Activated effector memory CD4-positive, alpha-beta T cell treated with Interleukin-2 at 50 U/mL for 16 hours (primary cell): ENCODE data around the gene TPST2.

Experiments
- DNase-seq: peaks from one replicate; pipeline ENCODE4 v3.0.0-alpha.2; 2020

TPST2 gene

DNA sequence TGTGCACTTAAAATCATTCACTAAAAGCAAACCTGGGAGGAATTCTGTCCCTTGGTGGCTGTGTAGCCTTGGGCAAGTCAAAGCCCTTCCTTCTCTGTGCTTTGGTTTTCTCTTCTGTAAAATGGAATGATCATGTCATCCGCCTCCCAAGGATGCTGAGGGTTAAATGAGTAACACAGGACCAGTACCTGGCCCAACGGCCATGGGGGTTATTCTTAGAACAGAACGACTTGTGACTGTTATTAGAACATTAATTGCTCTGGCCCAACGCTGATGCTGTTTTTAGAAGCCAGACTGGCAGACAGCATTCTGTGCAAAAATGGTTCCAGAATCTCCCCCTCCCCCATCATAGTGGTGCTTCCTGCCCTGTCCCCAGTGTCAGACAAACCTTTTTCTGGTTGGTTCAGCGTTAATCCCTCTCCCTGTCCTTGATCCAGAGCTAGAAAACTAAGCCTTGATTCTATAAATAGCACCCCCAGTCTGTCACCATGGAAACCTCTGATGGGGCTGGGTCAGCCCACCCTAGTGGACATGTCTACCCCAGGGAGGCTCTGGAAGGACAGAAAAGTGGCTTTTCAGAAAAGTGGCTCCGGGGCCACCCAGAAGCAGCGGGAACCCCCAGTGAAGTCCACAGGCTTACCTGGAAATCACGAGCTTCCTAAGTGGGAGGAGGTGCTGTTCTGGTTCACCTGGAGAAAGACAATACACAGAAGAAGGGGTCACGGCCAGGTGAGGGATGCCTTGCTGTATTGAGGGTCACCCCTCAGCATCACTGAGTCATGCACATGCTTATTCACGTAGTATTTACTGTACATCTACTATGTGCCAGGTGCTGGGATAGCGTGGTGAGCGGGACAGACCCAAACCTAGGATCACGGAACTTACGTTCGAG, 62.1 kb downstream of the TPST2 start:
- no peak for DNase-seq

DNA sequence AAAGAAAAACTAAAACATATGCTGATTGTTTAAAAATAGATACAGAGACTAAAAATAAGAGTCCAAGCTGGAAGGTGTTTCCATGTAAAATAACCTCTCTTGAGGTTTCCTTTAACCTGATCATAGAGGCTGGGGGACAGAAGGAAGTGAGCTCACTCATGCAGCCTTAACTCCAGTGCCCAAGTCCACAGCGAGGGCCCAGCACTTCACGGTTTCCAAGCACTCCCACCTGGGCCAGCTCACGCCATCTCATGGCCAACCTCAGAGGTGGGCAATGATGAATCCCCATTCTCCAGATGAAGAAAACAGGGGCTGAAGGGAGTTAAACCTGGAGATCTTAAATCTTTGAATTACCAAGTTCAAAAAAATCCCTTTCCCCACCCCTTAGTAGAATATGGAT, 62.8 kb downstream of the TPST2 start:
- no peak for DNase-seq

DNA sequence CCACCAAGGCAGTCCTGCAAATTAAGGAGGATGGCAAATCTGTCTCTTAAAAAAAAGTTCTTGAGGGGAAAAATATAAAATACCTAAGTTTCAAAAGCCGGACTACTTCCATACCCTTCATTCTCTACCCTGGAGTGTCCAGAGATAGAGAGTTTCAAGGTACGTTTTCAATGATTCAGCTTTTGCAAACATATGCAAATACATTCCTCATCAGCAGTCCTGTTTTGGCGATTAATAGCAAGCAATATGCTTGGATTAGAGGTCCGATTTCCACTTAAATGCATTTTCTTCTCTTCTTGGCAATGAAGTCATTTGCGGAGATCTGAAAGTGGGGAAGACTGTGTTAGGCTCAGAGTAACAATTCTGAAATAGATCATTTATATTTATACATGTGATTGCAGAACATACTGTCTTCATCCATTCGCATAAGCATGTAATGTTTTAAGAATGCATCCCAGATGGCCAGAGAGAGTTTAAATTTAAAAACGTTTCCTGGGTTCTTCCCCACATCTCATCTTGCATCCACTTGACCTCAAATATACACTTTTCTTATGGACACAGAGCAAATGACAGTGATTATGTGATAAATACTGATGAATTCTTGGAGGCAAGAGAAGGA, 63.9 kb downstream of the TPST2 start:
- no peak for DNase-seq

DNA sequence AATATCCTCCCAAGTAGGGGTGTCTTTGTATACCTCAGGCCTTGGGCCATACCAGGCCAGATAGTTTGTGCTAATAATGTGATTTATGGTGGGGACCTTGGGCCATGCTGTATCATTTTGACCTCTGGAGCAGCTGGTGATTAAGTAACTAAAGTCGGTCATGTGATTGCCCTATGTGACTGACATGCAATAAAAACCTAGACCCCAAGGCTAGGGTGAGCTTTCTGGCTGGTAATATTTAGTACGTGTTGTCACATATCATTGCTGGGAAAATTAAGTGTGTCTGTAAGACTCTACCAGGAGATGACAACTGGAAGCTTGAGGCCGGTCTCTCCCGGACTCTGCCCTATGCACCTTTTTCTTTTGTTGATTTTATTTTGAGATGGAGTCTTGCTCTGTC, 65.1 kb downstream of the TPST2 start:
- no peak for DNase-seq

DNA sequence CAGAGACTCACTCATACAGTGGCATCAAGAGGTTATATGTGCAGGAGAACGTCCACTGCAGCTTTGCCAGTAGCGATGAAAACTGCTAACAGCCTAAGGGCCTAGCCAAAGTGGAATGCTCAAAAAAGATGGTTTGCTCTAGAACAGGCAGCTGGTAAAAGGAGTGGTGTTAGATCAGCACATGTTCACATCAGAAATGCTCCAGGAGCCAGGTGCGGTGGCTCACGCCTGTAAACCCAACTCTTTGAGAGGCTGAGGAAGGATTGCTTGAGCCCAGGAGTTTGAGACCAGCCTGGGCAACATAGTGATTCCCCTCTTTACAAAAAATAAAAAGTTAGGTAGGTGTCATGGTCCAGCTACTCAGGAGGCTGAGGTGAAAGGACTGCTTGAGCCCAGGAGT, 67.3 kb downstream of the TPST2 start:
- DNase-seq, result no peak

DNA sequence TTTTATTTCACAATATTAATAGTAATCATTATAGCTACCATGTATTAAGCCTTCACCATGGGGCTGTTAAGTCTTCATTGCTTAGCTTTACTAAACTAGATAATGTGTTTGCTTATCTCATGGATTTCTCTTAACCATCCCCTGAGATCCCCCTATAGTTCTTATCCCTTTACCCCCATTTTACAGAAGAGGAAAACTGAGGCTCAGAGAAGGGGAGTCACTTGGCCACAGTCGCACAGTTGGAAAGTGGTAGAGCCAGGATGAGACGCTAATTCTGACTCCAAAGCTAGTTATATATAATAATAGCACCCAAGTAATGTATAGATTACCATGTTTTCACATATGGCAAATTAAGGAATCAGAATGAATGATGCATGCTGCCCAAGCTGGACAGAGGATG, 67.9 kb downstream of the TPST2 start:
- no peak for DNase-seq

DNA sequence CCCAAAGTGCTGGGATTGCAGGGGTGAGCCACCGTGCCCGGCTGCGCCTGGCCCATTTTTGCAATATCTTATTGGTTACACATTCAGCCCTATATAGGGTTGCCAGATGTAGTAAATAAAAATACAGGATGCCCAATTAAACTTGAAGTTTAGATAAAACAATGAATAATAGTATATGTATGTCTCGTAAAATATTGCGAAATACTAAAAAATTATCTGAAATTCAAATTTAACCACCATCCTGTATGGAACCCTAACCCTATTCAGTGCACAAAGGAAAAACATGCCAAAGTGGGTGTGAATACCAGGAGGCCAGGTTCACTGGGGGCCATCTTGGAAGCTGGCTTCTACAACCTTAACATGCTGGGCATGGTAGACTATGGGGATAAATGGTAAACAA, 72.5 kb downstream of the TPST2 start:
- no peak for DNase-seq

DNA sequence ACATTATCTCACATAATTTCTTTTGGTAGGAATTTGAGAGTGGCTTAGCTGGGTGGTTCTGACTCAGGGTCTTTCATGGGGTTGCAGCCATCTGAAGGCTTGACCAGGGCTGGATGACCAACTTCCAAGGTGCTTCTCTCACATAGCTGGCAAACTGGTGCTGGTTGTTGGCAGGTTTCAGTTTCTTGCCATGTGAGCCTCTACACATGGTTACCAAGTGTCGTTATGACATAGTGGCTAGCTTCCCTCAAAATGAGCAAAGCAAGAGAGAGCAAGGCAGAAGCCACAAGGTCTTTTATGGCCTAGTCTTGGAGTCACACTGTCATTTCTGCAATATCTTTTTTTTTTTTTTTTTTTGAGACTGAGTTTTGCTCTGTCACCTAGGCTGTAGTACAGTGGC, 73.4 kb downstream of the TPST2 start:
- DNase-seq, result no peak

DNA sequence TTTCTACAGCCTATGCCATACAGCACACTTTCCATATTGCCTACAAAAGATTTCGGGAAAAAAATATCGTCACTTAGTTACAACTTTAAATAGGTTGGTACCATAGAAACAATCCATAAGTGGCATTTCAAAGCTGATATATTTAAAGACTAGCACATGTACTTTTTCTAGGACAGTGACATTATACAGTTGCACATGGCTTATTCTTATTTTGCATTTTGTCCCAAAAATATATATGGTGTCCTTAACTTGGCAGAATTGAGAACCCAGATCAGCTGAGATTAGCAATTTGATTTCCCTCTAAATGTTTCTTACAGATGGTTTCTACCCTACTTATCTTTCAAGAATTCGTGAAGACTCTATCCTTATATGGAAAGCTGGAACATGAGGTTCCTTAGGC, 74.0 kb downstream of the TPST2 start:
- no peak for DNase-seq

DNA sequence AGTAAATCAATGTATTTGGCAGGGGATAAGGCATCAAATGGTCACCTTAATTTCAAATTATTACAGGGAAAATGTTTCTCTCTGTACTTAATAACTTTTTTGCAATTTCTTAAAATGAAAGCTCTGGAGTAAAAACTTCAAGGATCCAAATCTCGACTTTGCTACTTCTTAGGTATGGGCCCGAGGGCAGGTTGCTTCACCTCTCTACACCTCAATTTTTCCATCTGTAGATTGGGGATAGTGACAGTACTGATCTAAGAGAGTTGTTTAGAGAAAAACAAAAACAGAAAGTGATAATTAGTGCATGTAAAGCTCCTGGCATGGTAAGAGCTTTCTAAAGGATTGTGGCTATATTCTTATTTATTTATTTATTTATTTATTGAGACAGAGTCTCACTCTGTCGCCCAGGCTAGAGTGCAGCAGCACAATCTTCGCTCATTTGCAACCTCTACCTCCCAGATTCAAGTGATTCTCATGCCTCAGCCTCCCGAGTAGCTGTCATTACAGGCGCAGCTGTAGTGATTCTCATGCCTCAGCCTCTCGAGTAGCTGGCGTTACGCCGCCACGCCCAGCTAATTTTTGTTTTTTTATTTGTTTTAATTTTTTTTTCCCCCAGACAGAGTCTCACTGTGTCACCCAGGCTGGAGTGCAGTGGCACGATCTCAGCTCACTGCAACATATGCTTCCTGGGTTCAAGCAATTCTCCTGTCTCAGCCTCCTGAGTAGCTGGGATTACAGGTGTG, 75.3 kb downstream of the TPST2 start:
- no peak for DNase-seq

DNA sequence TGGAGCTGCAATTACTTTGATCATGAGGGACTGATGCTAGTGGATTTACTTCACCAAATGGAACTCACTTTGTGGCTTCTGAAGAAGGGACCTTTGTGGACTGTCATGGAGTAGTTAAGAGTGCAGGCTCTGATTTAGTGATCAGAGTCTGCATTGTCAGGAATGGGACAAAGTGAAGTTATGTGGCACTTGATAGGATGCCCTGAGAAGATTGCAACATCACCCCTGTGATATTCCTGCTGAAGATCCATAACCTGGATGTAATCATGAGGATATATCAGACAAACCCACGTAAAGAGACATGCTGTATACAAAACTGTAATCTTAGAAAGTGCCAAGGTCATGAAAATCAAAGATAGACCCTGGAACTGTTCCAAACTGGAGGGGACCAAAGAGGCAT, 76.1 kb downstream of the TPST2 start:
- DNase-seq, result no peak

DNA sequence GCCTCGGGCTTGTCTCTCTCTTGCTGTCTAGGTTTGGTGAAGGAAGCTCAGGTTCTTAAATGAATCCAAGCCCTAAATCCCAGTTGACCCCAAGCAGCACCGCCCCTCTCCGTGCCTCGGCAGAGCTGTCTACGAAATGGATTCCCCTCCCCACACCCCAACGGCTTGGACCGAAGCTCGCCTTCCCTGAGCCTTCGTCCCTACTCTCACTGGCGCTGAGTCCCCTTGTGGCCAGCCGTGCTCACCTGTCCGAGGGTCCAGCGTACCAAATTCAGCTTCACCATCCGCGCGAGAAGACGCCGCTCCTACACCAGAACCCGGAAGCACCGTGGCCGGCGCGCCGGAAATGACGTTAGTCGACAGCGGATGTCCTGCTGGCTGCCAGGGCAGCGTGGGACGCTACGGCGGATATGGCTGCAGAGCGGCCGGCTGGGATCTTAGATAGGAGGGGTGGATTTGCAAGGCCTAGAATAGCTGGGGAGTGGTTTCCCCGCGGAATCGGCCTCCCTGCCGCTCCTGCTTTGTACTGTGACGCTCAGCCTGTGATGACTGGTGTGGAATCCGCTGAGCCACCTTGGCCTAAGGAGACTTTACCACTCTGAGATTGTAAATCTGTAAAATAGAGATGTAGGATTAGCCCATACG, 77.7 kb downstream of the TPST2 start, which contains the start of gene TFIP11:
Gene TFIP11, minus strand, starts transcription at position 325 of the 645 bp plus-strand sequence. CDS start 2,201 bp downstream, outside the sequence.
- DNase-seq, result peak; percentile 84

DNA sequence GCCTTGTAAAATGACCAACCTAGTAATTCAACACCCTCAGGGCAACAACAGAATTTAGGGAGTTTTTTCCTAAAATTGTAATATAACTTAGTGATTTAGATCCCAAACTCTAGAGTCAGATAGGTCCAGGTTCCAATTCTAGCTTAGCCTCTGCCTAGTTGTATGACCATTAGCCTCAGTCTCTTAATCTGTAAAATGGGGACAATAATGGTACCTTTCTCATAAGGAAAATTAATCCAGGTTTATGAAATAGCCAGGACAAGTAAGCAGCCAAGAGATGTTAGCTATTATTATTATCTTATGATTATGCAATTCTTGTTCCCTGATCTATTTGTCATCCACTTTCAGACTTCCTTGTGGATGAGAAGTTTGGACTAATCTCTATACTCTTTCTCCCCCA, 81.8 kb downstream of the TPST2 start:
- DNase-seq, result no peak

DNA sequence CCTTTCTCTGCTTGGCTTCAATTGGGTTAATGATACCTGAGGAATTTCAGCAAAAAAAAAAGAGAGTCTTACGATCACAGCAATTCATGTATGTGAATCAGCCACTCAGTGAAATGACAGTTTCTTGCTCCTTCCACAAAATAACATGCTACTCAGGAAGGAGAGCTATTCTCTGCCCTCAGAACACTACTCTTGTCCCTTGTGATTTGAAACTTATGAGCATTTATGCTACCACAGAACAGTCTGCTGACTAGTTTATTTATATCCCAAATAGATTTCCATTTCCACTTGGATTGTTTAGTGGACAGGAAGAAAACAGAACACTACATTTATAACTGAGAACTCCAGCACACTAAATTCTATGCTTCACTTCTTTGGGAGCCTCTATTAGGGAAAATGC, 86.2 kb downstream of the TPST2 start:
- DNase-seq, result no peak

DNA sequence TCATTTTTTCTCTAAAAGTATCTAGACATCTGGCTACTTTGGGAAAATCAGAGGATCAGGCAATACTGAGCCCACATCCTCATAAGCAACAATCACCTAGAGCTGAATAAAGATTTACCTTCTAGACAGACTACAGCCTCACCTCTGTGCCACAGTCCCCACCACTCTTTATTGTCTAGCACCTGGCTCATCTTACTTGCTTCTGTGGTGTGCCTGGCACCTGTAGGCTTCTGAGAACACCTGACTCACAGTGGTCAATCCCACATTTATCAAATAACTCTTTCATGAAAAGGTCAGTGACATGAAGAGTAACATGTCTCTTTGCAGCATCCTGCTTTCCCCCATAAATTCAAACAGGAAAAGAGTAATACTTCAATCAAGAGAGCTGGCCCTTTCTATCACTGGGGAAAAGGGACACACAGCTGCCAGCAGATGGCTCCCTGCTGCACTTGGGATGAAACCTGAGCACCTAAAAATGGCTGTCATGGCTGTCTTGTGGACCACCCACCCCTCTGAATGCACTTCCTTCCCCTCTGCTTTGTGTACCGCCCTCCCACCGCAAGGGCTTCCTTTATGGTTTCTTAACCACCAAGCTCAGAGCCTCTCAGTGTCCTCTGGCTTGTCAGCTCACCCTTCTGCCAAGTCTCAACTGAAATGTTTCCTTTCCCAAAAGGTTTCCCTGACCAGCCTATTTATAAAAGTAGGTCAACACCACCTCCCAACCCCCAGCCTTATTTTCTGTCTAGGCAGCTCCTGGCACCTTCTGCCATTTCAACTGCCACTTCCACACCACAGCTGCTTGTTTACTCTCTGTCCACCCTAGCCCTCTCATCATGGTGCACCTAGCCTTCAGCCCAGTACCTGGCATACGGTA, 87.0 kb downstream of the TPST2 start:
- peak; percentile 31 for DNase-seq

DNA sequence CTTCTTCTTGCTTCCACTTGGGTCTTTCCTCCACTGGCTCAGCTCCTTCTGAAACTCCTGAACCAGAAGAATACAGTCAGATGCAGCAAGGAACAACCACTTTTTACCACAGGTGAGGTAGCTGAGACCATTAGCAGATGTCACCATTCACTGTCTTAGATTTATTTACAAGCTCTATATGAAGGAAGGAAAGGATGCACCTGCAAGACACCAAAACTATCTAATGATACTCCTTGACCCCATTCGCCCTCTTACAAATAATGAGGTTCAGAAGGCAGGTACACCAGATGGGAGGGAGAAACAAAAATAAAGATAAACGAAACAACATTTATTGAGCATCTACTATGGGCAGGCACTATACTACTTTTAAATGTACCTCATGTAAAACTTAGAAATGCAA, 87.9 kb downstream of the TPST2 start:
- no peak for DNase-seq

DNA sequence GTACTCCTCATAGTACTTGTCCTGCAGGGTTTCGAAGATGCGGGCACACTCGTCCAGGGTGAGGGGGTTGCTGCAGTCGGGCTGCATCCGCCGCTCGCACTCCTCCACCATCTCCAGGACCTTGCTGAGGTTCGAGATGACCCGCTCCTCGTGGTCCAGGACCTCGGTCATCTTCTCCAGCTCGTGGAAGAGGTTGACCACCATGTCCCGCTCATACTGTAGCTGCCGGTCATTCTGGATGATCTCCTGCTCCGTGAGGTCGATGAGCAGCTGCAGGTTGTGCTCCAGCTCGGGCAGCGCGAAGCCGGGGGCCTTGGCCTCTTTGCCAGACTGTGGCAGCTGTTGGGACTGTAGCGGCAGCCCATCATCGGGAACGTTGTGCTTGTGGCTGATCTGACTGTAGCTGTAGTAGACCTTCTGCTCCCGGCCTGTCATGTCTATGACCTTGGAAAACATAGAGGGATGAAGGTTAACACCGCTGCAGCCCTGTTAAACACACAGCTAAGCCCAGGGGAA, 90.7 kb downstream of the TPST2 start:
- DNase-seq, result no peak

DNA sequence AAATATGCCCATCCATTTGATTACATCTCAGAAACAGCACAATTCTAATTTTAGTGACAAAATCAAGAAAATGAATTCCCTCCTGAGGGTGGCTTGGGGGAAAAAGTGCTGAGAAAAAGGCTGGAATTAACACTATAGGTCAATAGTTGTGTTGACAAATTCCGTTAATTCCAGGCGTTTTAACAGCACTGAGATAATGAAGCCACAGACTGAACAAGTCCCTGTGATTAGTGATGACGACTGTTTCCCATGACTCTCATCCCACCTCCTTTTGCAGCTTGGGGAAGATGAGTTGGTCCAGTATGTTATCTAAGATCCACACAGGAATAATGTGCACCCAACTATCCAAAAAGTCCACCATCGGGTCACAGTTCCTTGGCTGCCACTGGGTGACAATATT, 93.5 kb downstream of the TPST2 start:
- no peak for DNase-seq

DNA sequence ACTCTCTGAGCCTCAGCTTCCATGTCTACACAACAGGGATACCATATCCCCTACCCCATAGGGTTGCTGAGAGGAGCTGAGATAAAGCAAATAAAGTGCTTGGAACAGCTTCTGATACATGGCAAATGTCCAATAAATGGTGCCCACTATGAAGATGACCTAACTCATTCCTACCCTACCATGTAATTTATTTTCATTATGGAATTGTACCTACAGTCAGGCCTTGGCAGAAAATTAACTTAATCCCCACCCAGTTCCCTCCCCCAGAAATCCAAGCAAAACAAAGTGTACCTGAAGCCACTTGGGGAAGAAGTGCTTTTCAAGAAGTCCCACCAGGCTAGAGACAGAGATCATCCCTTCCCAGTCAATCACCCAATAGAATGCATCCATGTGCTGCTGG, 95.4 kb downstream of the TPST2 start:
- no peak for DNase-seq

DNA sequence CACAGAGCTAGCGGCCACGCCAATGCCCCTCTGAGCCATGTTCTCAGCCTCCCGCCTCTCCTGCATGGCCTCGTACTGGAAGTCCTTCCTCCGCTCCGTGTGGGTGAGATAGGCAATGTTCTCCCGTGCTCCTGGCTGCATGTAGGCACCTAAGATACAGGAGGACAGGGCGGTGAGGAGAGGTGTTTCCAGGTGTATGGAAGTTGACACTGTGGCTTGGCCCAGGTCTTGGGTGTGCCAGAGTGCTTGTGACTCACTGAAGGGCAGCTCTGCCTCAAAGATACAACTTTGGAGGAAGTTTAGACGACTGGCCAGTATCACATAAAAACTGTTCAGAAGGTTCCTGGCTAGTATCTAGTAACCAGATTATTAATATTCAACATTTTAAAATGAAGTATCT, 97.7 kb downstream of the TPST2 start:
- DNase-seq, result no peak

DNA sequence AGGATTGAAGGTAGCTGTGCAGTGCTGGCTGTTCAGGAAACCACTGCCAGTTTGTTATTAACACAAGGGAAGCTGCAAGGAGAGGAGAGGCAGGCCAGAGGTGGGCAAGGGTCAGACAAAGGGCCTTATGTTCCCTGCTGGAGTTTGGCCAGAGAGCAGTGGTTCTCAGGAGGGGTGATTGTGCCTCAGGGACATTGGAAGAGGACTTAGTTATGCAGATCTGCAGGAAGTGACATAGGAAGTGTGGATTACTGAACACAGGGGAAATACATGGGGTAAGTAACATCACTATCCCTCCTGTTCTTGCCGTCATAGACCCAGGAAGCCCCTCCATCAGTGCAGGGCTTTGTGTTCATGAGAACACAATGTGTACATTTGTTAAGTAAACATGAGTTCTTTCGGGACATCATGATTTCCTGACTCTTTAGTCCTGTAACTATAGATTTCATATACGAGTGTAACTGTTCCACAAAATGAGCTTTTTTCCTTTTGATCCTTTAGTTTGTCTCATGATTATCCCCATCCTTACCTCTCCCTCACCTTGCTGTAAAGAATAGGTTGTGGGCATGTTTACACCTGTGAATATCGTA, 100.4 kb downstream of the TPST2 start:
- no peak for DNase-seq

DNA sequence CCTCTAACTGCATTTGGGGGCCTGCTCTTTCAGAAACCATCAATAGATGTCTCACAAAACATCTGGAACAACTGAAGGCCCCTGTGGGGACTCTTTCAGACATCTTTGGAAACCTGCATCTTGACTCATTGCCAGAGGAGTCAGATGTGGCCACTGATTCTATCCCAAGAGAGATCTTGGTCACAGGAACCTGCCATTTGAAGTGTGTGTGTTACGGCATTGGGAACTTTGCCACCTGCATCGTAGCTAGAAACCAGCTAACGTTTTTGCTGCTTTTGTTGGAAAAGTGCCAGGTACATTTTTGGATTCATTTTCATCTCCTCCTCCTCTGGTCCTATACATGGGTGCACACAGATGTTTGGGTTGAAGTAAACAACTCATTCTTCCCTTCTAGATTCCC, 101.9 kb downstream of the TPST2 start:
- DNase-seq, result no peak
